H1 (cell line): Measurements from ENCODE around the gene PRSS12.

Experiments
- CEBPB ChIP-seq: IDR thresholded peaks from 2 replicates; pipeline ENCODE4 v1.6.1; 2012; ENCODE audit warnings: low read depth, low read length
- CTCF ChIP-seq, 3 experiments: IDR thresholded peaks; 1 replicate in 2 of 3; 2 replicates in 1 of 3; pipeline versions ENCODE4 v1.5.1 to v1.6.1; 2011; ENCODE audit warnings: low read length in 3 of 3, mild to moderate bottlenecking in 3 of 3, inconsistent platforms in 2 of 3, low read depth in 1 of 3, moderate library complexity in 1 of 3; ENCODE audit not compliant: insufficient read depth in 1 of 3; ENCODE audit errors: control extremely low read depth in 1 of 3
- EZH2 ChIP-seq: fragments of 200-600 bp; sonication (generic); IDR thresholded peaks from 2 replicates; pipeline ENCODE4 v1.7.1; 2012; ENCODE audit warnings: low read depth, mild to moderate bottlenecking, moderate library complexity, low read length, inconsistent platforms; ENCODE audit not compliant: severe bottlenecking
- POLR2A ChIP-seq, 2 experiments: IDR thresholded peaks; 1 replicate in 1 of 2; 2 replicates in 1 of 2; pipeline ENCODE4 v1.6.1; 2011; ENCODE audit warnings: low read depth in 2 of 2, low read length in 2 of 2, mild to moderate bottlenecking in 2 of 2; ENCODE audit errors: control extremely low read depth in 1 of 2
- POLR2AphosphoS5 ChIP-seq: IDR thresholded peaks from 2 replicates; pipeline ENCODE4 v1.6.1; 2011; ENCODE audit warnings: low read depth, low read length

GRCh38 chr4:118343501-118343900, 9.3 kb downstream of the PRSS12 start:
- TF ChIP-seq CTCF (IDR thresholded peaks at IDR 0.05; ENCODE audit: control extremely low read depth in 1 of 3, insufficient read depth in 1 of 3, low read depth in 1 of 3, low read length in 3 of 3) (no peak), POLR2AphosphoS5 (no peak), CEBPB (no peak), EZH2 (no peak), POLR2A (IDR thresholded peaks at IDR 0.05; ENCODE audit: control extremely low read depth in 1 of 2, low read depth in 2 of 2, low read length in 2 of 2) (no peak)
